MM.1S (cell line): ENCODE results near the gene FMN1.
A peak's percentile ranks its signal among the peaks of the same experiment; 100 is the strongest.

Experiments
- EZH2phosphoT487 ChIP-seq: fragments of 300-600 bp; sonication (generic); IDR thresholded peaks from 2 replicates; pipeline ENCODE4 v1.6.1; 2018; ENCODE audit warnings: antibody characterized with exemption, low read length
- TF ChIP-seq, protein P1 (sequence below): fragments of 300-600 bp; sonication (generic); IDR thresholded peaks from 2 replicates; pipeline ENCODE4 v1.5.1; 2016; ENCODE audit warnings: antibody characterized with exemption, low read length, mixed read lengths

DNA sequence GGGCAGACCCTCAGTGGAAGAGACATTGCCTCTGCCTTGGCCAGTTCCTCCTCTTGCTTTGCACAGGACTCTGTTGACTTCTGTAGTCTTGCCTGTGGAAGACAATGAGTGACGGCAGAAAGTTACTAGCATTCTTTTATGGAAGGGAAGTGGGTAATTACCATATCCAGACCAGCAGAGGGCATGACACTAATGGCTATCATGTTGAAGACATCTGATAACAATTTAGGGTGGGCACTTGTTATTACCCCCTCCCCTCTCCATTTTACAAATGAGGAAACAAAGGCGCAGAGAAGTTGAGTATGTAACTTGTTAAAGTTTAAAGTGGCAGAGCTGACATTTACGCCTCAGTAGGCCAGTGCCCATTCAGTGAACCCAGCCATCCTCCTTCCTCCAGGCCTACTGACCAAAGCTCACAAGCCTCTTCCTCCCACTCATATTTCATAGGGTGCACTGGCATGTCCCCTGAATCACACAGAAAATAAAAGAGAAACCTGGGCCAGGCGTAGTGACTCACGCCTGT lies 48.2 kb upstream of the FMN1 start:
- TF ChIP-seq, protein P1, sequence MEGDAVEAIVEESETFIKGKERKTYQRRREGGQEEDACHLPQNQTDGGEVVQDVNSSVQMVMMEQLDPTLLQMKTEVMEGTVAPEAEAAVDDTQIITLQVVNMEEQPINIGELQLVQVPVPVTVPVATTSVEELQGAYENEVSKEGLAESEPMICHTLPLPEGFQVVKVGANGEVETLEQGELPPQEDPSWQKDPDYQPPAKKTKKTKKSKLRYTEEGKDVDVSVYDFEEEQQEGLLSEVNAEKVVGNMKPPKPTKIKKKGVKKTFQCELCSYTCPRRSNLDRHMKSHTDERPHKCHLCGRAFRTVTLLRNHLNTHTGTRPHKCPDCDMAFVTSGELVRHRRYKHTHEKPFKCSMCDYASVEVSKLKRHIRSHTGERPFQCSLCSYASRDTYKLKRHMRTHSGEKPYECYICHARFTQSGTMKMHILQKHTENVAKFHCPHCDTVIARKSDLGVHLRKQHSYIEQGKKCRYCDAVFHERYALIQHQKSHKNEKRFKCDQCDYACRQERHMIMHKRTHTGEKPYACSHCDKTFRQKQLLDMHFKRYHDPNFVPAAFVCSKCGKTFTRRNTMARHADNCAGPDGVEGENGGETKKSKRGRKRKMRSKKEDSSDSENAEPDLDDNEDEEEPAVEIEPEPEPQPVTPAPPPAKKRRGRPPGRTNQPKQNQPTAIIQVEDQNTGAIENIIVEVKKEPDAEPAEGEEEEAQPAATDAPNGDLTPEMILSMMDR, result peak; percentile 62
- TF ChIP-seq EZH2phosphoT487, result no peak
